Measurements from ENCODE around the gene RENBP. TPM values are rescaled to one million over a fixed set of nuclear protein-coding genes. Genes with fewer than 3 reads are reported as not detected.

The RENBP gene
- total RNA-seq, 1 donor from 2014 or later: 7.2 TPM

DNA sequence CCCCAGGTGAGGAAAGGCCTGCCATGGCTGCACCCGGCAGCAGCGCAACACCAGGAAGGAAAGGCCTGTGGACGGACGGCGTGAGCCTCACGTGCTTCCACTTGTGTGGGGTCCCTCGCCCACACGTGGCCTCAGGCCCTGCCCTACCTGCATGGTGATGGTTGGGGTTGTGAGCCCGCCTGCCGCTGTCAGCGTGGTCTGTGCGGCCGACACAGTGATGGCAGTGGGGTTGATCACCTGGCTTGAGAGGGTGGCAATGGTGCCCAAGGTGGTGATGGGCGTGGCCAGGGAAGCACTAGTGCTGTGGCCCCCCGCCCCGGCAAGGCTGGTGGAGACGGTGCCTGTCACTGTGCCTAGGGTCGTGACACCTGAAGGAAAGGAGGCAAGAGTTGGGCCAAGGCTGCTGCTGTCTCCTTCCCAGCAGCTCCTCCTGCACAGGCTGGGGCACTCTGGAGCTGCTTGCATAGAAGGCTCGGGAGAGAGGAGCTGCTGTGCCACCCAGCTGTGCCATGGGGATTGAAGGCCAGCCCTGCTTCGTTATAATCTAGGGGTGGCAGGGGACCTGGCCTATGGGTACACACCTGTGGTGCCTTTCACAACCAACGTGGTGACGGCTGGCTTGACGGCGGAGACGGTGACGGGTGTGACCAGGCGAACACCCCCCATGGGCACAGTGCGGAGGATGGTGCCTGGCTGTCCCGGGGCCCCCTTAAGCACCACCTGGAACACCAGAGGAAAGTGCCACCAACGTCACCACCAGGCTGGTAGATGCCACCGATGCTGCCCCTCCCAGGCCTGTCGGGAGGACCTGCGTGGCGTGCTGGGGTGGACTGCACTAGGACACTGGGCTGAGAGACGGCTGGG, 11.8 kb upstream of the RENBP start:
- Mint-ChIP-seq H3K4me1 (no peaks in the 10 kb centered on the region), H3K9me3 (no peaks in the 10 kb centered on the region), H3K27ac (no peak overlapping the region), H3K27me3 (ENCODE audit: low read depth) (no peaks in the 10 kb centered on the region), H3K4me3 (no peak overlapping the region), H3K36me3 (peaks cover 30% of the 10 kb centered on the region)
- DNase-seq (ENCODE audit: low spot score in 2 of 2, unreplicated experiment in 2 of 2): no peak
- TF ChIP-seq, protein P1, sequence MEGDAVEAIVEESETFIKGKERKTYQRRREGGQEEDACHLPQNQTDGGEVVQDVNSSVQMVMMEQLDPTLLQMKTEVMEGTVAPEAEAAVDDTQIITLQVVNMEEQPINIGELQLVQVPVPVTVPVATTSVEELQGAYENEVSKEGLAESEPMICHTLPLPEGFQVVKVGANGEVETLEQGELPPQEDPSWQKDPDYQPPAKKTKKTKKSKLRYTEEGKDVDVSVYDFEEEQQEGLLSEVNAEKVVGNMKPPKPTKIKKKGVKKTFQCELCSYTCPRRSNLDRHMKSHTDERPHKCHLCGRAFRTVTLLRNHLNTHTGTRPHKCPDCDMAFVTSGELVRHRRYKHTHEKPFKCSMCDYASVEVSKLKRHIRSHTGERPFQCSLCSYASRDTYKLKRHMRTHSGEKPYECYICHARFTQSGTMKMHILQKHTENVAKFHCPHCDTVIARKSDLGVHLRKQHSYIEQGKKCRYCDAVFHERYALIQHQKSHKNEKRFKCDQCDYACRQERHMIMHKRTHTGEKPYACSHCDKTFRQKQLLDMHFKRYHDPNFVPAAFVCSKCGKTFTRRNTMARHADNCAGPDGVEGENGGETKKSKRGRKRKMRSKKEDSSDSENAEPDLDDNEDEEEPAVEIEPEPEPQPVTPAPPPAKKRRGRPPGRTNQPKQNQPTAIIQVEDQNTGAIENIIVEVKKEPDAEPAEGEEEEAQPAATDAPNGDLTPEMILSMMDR (IDR thresholded peaks at IDR 0.05; ENCODE audit: unreplicated experiment): no peak

DNA sequence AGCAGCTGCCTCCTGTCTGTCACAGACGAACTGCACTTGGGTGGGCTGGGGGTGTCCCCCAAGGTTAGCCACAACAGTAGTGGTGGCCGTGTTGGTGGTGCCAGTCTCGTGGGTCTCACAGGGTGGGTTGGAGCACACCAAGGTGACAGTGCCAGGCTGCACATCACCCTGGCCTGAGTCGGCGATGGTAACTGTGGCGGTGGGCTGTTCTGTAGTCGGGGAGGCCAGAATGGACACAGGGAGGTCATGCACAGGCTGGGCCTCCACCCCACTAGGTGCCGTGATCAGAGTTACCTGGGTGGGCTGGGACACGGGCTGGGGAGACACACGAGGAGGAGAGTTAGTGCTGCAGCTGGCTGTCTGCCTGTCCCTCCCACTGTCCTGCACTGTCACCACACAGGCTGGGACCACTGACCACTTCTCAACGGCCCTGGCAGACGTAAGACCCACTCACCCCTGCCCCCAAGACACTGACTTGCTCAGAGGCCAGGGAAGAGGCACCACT, 10.8 kb upstream of the RENBP start:
- H3K4me3 Mint-ChIP-seq: no peak overlapping the region
- no peaks in the 10 kb centered on the region for H3K27me3 Mint-ChIP-seq (ENCODE audit: low read depth)
- peaks cover 32% of the 10 kb centered on the region for H3K36me3 Mint-ChIP-seq
- no peak overlapping the region for H3K27ac Mint-ChIP-seq
- no peaks in the 10 kb centered on the region for H3K4me1 Mint-ChIP-seq
- H3K9me3 Mint-ChIP-seq: no peaks in the 10 kb centered on the region
- TF ChIP-seq, protein P1 (IDR thresholded peaks at IDR 0.05; ENCODE audit: unreplicated experiment): no peak
- DNase-seq (ENCODE audit: low spot score in 2 of 2, unreplicated experiment in 2 of 2): no peak

DNA sequence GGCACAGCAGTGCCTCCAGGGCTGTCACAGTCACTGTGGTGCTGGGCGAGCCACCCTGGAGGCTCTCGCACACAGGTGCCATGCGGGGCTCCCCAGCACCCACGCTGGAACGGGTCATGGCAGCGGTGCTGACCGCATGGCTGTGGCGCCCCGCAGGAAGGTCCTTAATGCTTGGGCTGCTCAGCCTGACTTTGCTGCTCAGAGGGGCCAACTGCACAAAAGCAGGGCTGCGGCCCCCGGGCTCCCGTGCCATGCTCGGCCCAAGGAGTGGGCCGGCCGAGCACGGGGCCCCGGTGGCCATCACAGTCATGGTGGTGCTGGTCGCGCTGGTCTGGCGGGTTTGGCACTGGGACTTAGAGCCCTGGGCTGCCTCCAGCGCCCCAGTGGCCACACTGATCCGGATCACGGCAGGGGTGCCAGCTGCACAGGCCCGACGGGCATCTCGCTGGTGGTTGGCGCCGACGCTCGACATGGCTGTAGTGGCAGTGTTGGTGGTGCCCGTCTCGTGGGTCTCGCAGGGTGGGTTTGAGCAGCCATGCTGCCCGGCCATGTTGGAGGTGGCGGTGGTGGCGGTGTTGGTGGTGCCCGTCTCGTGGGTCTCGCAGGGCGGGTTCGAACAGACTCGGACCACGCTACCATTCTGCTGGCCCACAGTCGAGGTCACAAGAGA, 10.2 kb upstream of the RENBP start:
- TF ChIP-seq, protein P1 (IDR thresholded peaks at IDR 0.05; ENCODE audit: unreplicated experiment): no peak
- no peaks in the 10 kb centered on the region for H3K27me3 Mint-ChIP-seq (ENCODE audit: low read depth)
- H3K36me3 Mint-ChIP-seq: peaks cover 34% of the 10 kb centered on the region
- no peak overlapping the region for H3K27ac Mint-ChIP-seq
- DNase-seq (ENCODE audit: low spot score in 2 of 2, unreplicated experiment in 2 of 2): no peak
- no peaks in the 10 kb centered on the region for H3K9me3 Mint-ChIP-seq
- no peaks in the 10 kb centered on the region for H3K4me1 Mint-ChIP-seq
- no peak overlapping the region for H3K4me3 Mint-ChIP-seq

DNA sequence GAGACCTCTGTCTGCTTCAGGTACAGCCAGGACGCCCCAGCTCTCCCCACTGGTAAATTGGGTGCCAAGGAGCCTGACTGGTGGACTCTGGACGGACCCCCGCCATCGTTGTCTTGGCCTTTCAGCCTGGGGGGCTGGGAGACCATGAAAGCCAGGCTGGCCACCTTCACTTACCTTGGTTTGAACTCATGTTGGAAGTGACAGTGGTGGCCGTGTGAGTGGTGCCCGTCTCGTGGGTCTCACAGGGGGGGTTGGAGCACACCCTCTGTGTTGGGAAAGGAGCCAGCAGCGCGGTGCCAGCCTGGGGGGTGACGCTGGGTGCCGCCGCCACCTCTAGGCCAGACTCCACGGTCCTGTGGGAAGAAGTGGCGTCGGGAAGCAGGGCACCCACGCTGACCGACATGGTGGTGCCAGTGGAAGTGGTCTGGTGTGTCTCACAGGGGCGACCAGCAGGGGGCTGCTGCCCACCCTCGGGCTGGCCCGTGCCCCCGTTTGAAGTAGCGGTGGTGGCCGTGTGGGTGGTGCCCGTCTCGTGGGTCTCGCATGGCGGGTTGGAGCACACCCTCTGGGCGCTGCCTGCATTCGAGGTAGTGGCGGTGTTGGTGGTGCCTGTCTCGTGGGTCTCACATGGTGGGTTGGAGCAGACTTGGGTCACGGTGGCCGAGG, 9.6 kb upstream of the RENBP start:
- Mint-ChIP-seq H3K27me3 (ENCODE audit: low read depth) (no peaks in the 10 kb centered on the region), H3K9me3 (no peaks in the 10 kb centered on the region), H3K4me3 (no peak overlapping the region), H3K4me1 (no peaks in the 10 kb centered on the region), H3K27ac (no peak overlapping the region), H3K36me3 (peaks cover 37% of the 10 kb centered on the region)
- TF ChIP-seq, protein P1 (IDR thresholded peaks at IDR 0.05; ENCODE audit: unreplicated experiment): no peak
- no peak for DNase-seq (ENCODE audit: low spot score in 2 of 2, unreplicated experiment in 2 of 2)

DNA sequence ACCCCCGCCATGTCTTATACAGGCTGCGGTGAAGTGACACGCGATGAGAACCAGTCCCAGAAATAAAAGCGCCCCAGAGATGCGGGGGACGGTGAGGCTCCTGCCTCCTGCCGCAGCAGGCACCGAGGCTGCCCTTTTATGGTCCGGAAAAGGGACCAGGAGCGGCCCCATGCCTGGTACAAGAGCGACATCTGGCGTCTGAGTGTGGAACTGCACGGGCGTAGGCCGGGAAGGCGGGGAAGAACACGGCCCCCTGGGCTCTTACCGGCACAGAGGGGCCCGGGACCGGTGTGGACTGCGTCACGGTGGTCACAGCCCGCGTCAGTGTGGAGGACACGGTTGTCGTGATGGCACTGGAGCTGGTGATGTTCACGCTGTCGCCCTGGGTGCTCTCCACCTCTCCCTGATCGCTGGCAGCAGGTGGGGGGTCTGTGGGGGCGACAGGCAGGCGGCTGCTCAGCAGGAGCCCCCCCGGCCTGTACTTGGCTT, 8.9 kb upstream of the RENBP start:
- no peaks in the 10 kb centered on the region for H3K27me3 Mint-ChIP-seq (ENCODE audit: low read depth)
- H3K9me3 Mint-ChIP-seq: no peaks in the 10 kb centered on the region
- peak in 1 of 2 experiments; percentile 89 for DNase-seq (ENCODE audit: low spot score in 2 of 2, unreplicated experiment in 2 of 2)
- no peak overlapping the region for H3K4me3 Mint-ChIP-seq
- peaks cover 37% of the 10 kb centered on the region for H3K36me3 Mint-ChIP-seq
- H3K27ac Mint-ChIP-seq: no peak overlapping the region
- no peaks in the 10 kb centered on the region for H3K4me1 Mint-ChIP-seq
- TF ChIP-seq, protein P1 (IDR thresholded peaks at IDR 0.05; ENCODE audit: unreplicated experiment): peak; percentile 95
